ENCODE measurements around the gene ADAMTS3.

ADAMTS3 gene

DNA sequence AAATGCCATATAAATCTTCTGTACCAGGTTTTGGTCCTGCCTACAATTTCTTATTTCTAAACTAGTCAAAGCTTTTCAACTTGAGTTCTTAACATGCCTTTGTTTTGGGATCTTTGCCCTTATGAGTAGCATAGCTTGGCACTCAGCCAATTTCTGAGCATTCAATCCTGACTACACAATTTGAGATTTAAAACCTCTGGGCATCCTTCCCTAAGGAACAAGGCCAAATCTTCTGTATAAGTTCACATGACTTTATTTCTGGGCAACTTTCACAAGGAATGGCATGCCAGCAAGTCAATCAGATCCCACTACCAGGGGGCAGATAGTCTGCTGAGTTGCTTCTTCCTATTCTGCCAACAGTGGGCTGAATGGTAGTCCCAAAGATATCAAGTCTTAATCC, 254.2 kb downstream of the ADAMTS3 start:
- in situ Hi-C loops (cut with MboI; ENCODE audit: low pct_unique_long_range_greater_than_20kb, low sequenced_read_pairs, unreplicated experiment): no loop called here
- TF ChIP-seq, protein P1, sequence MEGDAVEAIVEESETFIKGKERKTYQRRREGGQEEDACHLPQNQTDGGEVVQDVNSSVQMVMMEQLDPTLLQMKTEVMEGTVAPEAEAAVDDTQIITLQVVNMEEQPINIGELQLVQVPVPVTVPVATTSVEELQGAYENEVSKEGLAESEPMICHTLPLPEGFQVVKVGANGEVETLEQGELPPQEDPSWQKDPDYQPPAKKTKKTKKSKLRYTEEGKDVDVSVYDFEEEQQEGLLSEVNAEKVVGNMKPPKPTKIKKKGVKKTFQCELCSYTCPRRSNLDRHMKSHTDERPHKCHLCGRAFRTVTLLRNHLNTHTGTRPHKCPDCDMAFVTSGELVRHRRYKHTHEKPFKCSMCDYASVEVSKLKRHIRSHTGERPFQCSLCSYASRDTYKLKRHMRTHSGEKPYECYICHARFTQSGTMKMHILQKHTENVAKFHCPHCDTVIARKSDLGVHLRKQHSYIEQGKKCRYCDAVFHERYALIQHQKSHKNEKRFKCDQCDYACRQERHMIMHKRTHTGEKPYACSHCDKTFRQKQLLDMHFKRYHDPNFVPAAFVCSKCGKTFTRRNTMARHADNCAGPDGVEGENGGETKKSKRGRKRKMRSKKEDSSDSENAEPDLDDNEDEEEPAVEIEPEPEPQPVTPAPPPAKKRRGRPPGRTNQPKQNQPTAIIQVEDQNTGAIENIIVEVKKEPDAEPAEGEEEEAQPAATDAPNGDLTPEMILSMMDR (IDR thresholded peaks at IDR 0.05; ENCODE audit: extremely low read depth, insufficient read depth, missing control alignments): no peak
- DNase-seq (ENCODE audit: low spot score): no peak

- no peak for DNase-seq (ENCODE audit: low spot score)
- TF ChIP-seq, protein P1 (IDR thresholded peaks at IDR 0.05; ENCODE audit: extremely low read depth, insufficient read depth, missing control alignments): no peak
- in situ Hi-C loops (cut with MboI; ENCODE audit: low pct_unique_long_range_greater_than_20kb, low sequenced_read_pairs, unreplicated experiment): no loop called here
Observed at GRCh38 chr4:72313121-72313520, 255.9 kb downstream of the ADAMTS3 start.

DNA sequence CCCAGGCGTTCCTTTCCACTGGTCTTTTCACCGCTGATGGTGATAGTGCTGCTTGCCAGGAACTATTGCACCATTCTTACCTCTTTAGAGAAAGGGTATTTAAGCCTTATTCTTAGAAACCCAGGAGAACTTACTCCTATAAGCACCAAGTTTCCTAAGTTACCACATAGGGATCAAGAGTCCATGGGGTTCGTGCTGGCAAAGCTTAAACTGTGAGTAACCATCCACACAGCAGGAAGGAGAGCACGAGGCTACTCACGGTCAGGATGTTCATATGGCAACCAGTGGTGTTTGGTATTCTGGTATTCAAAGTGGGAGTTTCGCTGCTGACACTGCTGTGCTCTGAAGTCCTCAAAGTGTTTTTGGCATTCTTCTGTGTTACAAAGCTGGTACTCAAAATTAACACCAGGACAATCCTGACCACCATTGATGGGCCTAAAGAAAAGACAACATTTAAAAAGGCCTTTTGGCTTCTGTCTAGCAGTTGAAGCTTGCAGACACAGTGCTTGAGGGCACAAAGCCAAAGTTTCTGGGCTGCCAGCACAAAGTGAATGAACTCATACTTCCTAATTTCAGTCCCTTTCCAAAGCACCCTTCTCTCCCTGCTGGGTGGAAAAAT, 256.9 kb downstream of the ADAMTS3 start:
- DNase-seq (ENCODE audit: low spot score): no peak
- in situ Hi-C loops (cut with MboI; ENCODE audit: low pct_unique_long_range_greater_than_20kb, low sequenced_read_pairs, unreplicated experiment): no loop called here
- TF ChIP-seq, protein P1 (IDR thresholded peaks at IDR 0.05; ENCODE audit: extremely low read depth, insufficient read depth, missing control alignments): no peak

DNA sequence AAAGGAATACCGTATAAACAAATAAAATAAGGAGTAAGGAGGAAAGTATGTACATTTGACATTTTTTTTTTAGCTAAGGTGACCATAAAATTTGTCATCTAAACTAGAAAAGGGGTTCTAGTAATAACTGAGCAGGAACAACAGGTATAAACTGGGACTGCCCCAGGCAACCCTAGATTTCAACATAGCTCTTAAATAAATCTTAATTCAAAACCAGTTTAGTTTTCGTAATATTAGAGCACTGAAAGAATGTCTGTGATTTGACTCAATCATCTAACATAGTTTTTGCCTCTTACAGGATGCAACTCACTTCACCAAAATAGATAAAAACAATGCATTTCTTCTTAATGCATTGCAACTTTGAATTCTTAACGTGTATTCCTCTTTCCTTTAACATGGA, 257.7 kb downstream of the ADAMTS3 start:
- TF ChIP-seq, protein P1 (IDR thresholded peaks at IDR 0.05; ENCODE audit: extremely low read depth, insufficient read depth, missing control alignments): no peak
- no peak for DNase-seq (ENCODE audit: low spot score)
- in situ Hi-C loops (cut with MboI; ENCODE audit: low pct_unique_long_range_greater_than_20kb, low sequenced_read_pairs, unreplicated experiment): no loop called here

- TF ChIP-seq, protein P1 (IDR thresholded peaks at IDR 0.05; ENCODE audit: extremely low read depth, insufficient read depth, missing control alignments): no peak
- in situ Hi-C loops (cut with MboI; ENCODE audit: low pct_unique_long_range_greater_than_20kb, low sequenced_read_pairs, unreplicated experiment): no loop called here
- DNase-seq (ENCODE audit: low spot score): no peak
Observed at GRCh38 chr4:72305620-72306019, 263.4 kb downstream of the ADAMTS3 start.

GRCh38 chr4:72305080-72305479, 263.9 kb downstream of the ADAMTS3 start:
- DNase-seq (ENCODE audit: low spot score): no peak
- in situ Hi-C loops (cut with MboI; ENCODE audit: low pct_unique_long_range_greater_than_20kb, low sequenced_read_pairs, unreplicated experiment): no loop called here
- TF ChIP-seq, protein P1 (IDR thresholded peaks at IDR 0.05; ENCODE audit: extremely low read depth, insufficient read depth, missing control alignments): no peak

Data from GM13977 (cell line).